Kidney tubule cell (primary cell): ENCODE results near the gene CNTF.
"Not testable (repeated sequence)": the region's sequence is repeated elsewhere in the genome, so short reads cannot be mapped to it uniquely, and the experiment has no call there.

ENCODE experiments used
- DNase-seq: peaks from one replicate; pipeline ENCODE4 v3.0.0-alpha.2; 2018; ENCODE audit warnings: low spot score

CNTF gene

GRCh38 chr11:58622344-58622743 is at the start of gene CNTF:
Gene CNTF, plus strand, starts transcription at chr11:58622665. Its CDS starts 88 bp downstream, at chr11:58622753.
- peak; percentile 29 for DNase-seq

- not testable (repeated sequence) for DNase-seq
Observed at GRCh38 chr11:58572906-58573305, 49.6 kb upstream of the CNTF start.

- peak; percentile 85 for DNase-seq
Observed at GRCh38 chr11:58573451-58574104, 48.9 kb upstream of the CNTF start.

GRCh38 chr11:58574881-58575280 is 47.6 kb upstream of the CNTF start:
- peak; percentile 76 for DNase-seq

GRCh38 chr11:58575377-58576020 is 47.0 kb upstream of the CNTF start, which contains the start of gene LPXN:
Gene LPXN, minus strand, starts transcription at chr11:58575856. Its CDS starts 84 bp downstream, at chr11:58575772.
- peak; percentile 63 for DNase-seq

GRCh38 chr11:58576887-58577471 is 45.5 kb upstream of the CNTF start:
- peak; percentile 46 for DNase-seq

GRCh38 chr11:58577555-58578135 is 44.8 kb upstream of the CNTF start:
- DNase-seq = peak; percentile 86

- DNase-seq = peak; percentile 99
Observed at GRCh38 chr11:58578136-58578634, 44.3 kb upstream of the CNTF start.

GRCh38 chr11:58578635-58579191 is 43.8 kb upstream of the CNTF start, which contains the start of gene ZFP91:
Gene ZFP91, plus strand, starts transcription at chr11:58579063. Its CDS starts 219 bp downstream, at chr11:58579282.
- DNase-seq = peak; percentile 97

- peak; percentile 89 for DNase-seq
Observed at GRCh38 chr11:58579192-58580129, 43.0 kb upstream of the CNTF start.

GRCh38 chr11:58580311-58580710 is 42.2 kb upstream of the CNTF start:
- DNase-seq = no peak

GRCh38 chr11:58582437-58582836 is 40.0 kb upstream of the CNTF start:
- DNase-seq = no peak

- DNase-seq = no peak
Observed at GRCh38 chr11:58586998-58587397, 35.5 kb upstream of the CNTF start.

- no peak for DNase-seq
Observed at GRCh38 chr11:58591659-58592058, 30.8 kb upstream of the CNTF start.

GRCh38 chr11:58592760-58593472 is 29.5 kb upstream of the CNTF start:
- DNase-seq = no peak

GRCh38 chr11:58594826-58595225 is 27.6 kb upstream of the CNTF start:
- no peak for DNase-seq

- DNase-seq = no peak
Observed at GRCh38 chr11:58596621-58597020, 25.8 kb upstream of the CNTF start.

GRCh38 chr11:58597486-58598144 is 24.9 kb upstream of the CNTF start:
- DNase-seq = no peak

- DNase-seq = no peak
Observed at GRCh38 chr11:58600510-58600909, 22.0 kb upstream of the CNTF start.
